GM21825 (cell line): Measurements from ENCODE around the gene IGLL1.

Experiments
- ATAC-seq: cut with Tn5 transposase; IDR thresholded peaks from one replicate; pipeline ENCODE4 v1.9.1; 2021; ENCODE audit warnings: mild to moderate bottlenecking, moderate library complexity; ENCODE audit not compliant: unreplicated experiment

The IGLL1 gene

GRCh38 chr22:23530106-23530505 is 50.0 kb downstream of the IGLL1 start:
- ATAC-seq = no peak

GRCh38 chr22:23529166-23530103 is 50.7 kb downstream of the IGLL1 start:
- ATAC-seq = no peak

GRCh38 chr22:23527971-23528740 is 51.9 kb downstream of the IGLL1 start:
- no peak for ATAC-seq

- ATAC-seq = no peak
These were observed 53.3 kb downstream of the IGLL1 start for GRCh38 chr22:23526596-23527316.

- ATAC-seq = no peak
These were observed 54.6 kb downstream of the IGLL1 start for GRCh38 chr22:23525510-23525909.

GRCh38 chr22:23524226-23524625 is 55.9 kb downstream of the IGLL1 start:
- ATAC-seq = no peak

- ATAC-seq = no peak
These were observed 56.4 kb downstream of the IGLL1 start for GRCh38 chr22:23523713-23524112.
